GM18498 (cell line): Measurements from ENCODE around the gene ABCG4.
A peak's percentile ranks its signal among the peaks of the same experiment; 100 is the strongest.
"Not testable (repeated sequence)": the region's sequence is repeated elsewhere in the genome, so short reads cannot be mapped to it uniquely, and the experiment has no call there.

Experiments used
- ATAC-seq: cut with Tn5 transposase; IDR thresholded peaks from one replicate; pipeline ENCODE4 v1.9.1; 2021; ENCODE audit warnings: mild to moderate bottlenecking, moderate library complexity; ENCODE audit not compliant: unreplicated experiment

ABCG4 gene

DNA sequence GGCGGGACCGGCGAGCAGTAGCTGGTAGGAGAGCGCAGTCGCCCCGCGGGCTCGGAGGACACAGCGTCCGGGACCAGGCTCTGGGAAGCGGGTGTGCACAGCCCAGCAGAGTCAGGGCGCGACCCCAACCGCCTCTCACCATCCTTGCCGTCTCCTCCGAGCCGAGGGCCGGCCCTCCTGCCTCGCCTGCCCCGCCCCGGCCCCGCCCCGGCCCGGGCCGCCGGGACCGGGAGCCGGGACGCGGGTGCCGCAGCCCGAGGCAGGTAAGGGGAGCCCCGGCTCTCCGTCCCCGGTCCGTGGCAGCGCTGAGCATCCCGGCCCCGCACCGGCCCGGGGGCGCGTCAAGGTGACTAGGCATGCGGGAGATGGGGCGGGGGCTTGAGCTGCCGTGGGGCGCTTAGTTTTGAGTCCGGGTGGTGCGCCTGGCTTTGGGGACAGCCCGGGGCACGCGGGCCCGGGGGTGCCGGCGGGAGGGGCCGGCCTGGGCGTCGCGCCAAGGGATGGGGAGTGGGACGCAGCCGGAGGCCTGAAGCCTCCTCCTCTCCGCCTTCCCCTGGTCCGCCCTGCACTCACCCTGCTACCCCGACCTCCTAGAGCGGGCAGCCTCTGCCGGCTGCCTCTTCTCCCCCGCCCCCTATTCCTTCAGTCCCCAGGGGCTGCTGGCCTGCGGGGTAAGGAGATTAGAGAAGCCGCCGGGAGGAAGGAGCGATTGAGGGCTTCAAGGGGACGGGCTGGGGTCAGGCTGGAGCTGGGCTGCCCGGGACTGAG is at the start of gene ABCG4:
Gene ABCG4 (plus strand): TSS at position 35 of the 768 bp plus-strand sequence. CDS start 914 bp downstream, outside the sequence.
- ATAC-seq, result no peak

DNA sequence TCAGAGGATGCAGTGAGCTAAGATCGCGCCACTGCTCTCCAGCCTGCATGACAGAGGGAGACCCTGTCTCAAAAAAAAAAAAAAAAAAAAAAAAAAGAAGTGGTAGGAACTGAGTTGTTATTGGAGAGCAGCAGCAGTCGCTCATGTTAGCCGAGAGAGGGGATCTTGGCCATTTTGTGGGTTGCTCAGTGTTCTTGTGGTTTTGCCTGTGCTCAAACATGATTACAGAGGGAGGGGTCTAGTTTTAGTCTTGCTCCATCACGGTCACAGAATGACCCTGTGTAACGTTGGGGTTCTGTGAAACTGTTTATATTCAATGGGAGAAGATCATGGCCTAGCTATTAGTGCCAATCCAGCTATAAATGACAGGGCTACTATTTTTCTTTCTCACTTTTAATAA is 49.1 kb upstream of the ABCG4 start:
- ATAC-seq, result no peak

DNA sequence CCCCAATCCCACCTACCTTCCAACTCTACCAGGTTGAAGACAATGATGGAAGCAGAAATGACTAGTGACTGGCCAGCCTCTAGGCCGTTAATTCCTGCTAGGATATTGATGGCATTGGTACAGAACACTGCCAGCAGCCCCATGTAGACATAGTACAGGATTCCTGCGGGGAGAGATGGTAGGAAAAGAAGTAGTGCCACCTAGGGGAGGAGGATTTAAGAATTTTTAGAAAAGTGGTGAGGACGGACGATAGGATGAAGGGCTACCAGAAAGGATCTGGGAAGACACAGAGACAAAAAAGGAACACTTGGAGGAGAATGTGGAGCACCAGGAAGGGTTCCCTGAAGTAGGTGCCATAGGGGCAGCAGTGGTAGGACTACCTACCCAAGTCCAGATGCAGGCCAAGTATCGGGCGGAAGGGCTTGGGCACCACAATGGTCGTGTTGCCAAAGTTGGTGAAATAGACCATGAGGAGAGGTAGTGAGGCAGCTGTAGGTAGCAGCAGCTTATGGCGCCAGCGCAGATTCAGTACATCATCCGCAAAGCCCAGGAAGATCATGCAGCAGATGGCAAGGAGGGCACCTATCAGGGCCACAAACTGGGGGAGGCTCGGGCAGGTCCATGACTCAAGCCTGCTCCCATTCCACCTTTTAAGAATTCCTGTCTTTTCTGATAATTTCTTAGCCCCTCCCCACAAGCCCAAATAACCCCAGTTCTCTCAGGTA is 48.4 kb upstream of the ABCG4 start:
- no peak for ATAC-seq

DNA sequence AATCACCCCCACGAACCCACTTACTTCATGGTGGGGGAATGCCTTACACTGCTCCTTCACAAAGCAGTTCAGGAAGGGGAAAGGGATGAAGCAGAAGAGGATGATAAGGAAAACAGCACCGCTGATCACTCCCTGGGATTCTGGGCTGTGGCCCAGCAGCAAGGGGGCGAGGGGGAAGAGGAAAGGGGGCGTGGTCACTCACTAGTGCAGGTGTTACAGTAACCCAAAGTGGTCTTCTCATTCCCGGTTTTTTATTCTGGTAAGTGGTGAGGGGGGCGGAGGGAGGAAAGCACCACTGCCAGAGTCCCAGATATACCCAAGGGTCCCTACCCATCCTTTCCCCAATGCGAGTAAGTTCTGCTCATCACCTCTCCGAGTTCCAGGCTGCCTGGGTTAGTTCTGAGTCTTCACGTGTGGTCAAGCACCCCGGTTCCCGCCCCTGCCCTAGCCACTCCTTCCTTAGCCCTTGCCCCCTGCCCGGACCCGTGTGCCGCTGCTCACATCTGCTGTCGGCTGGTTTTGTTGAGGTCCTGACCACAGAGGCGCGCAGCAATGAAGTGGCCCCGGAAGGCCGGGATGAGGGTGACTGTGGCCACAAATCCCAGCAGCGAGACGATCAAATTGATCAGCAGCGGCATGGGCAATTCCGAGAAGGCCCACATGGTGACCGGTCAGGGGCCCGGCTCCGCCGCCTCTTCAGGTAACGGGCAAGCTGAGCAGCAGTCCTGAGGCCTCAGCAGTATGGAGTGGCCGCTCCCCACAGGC is 47.7 kb upstream of the ABCG4 start:
- ATAC-seq, result peak; percentile 35

DNA sequence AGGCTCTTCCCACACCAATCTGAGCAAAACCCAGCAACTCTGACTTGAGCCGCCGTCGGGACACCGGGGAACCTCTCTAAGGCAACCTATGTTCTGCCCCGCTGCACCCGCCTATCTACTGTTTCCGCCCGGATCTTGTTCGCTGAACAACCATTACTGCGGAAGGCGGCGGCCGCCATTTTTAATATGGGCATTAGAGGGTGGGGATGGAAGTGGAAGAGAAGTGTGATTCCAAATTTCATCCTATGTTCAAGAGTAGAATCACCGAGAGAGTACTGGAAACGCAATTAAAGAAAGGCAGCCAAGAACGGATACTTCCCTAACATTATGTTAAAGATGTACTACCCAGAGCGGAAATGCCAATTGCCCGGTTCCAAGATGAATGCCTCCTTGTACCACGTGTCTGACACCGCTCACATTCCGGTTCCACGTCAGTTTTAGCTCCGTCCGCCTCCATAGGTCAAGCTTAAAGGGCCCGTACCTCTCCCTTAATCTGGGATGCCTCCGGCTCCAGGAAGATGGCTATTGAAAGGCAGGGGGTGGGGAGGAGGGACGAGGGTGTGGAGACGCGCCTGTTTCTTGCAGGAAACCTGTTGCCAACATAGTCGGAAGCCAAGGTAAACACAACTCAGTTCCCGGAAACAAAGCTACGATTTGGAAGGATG is 47.0 kb upstream of the ABCG4 start, which contains the start of gene DPAGT1:
Gene DPAGT1 (minus strand): TSS at position 95 of the 665 bp plus-strand sequence. CDS start 198 bp downstream, outside the sequence.
- peak; percentile 82 for ATAC-seq

DNA sequence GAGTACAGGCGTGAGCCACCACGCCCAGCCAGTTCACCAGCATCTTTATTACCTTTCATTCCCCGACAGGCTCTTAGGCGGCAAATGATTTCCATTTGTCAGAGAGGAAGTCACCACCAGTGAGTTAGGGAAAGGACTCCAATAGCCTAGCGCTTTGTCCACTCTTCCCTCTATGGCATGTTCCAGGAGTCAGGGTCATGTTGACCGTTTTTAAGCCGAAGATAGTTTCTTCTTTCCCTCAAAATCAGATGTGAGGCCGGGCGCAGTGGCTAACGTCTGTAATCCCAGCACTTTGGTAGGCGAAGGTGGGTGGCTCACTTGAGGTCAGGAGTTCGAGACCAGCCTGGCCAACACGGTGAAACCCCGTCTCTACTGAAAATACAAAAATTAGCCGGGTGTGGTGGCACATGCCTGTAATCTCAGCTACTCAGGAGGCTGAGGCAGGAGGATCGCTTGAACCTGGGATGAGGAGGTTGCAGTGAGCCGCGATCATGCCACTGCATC is 45.6 kb upstream of the ABCG4 start:
- not testable (repeated sequence) for ATAC-seq

DNA sequence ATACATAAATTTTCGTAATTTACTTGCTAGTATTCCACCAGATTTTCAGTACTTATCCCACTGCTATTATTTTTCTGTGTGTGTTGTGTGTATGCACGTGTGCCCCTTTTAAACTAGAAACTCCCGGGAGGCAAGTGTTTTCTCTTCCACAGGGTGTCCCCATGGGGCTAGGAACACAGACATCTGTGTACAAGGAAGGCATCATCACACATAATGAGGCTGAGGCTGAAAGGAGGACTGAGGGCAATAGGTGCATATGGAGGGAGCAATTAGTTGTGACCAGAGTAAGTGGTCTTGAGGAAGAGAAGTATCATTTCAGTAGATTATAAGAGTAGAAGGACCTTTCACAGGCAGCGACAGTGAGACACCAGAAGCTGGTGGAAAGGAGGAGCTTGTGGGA is 45.1 kb upstream of the ABCG4 start:
- no peak for ATAC-seq

DNA sequence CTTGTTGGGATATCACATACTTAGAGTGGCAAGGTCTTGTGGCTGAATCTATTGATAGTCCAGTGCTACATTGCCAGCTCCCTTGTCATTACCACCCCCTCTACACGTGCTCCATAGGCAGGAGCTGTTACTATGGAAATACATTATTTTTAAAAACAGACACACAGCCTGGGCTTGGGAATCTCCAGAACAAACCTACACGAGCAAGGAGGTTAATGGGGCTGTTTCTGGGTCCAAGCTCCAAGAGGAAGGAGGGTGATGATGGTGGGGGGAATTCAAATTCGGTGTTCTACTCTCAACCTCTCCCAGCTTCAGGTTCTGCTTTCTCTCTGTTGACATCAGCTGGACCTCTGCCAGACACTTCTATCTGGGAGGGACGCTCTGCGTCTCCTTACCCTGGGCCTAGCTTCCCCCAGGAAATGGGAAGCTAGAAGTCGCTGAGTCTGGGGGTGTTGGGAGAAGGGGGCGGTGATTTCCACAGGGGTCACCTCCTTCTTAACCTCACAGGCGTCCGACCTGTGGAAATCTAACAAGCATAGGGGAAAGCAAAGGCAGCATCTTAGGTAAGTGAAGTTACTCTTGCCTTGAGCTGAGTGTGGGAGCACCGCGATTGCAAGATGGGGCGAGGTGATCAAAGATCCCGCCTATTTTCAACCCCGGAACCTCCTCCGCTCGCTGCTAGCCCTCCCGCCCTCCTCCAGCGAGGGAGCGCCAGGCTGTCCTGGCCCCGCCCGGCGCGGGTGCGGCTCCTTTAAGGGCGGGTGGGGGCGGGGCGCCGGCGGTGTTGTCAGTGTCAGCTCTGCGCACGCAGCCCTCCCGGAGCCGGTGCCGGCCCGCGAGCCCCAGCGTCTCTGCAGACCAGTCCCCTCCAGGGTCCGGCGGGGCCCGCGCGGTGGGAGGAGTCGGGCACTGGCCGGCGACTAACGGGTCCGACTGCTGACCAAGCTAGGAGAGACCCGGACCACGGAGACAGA is 42.0 kb upstream of the ABCG4 start, which contains the start of gene C2CD2L:
Gene C2CD2L (plus strand): TSS at position 781 of the 974 bp plus-strand sequence. CDS start 398 bp downstream, outside the sequence.
- ATAC-seq, result peak; percentile 75

DNA sequence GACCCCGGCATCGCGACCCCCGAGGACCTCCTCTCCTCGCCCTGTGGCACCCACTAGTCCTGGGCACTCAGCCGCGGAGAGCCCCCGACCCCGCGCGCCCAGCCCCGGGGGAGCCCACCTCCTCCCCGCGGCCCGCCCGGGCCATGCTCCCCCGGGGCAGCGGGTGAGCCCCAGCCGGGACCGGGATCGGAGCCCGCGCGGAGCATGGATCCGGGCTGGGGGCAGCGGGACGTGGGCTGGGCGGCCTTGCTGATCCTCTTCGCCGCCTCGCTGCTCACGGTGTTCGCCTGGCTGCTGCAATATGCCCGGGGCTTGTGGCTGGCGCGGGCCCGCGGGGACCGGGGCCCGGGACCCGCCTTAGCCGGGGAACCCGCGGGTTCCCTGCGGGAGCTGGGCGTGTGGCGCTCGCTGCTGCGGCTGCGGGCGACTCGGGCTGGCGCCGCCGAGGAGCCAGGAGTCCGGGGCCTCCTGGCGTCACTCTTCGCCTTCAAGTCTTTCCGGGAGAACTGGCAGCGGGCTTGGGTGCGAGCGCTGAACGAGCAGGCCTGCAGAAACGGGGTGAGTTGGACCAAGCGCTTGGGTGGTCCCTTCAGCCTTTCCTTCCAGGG is 41.2 kb upstream of the ABCG4 start:
- ATAC-seq, result peak; percentile 37

DNA sequence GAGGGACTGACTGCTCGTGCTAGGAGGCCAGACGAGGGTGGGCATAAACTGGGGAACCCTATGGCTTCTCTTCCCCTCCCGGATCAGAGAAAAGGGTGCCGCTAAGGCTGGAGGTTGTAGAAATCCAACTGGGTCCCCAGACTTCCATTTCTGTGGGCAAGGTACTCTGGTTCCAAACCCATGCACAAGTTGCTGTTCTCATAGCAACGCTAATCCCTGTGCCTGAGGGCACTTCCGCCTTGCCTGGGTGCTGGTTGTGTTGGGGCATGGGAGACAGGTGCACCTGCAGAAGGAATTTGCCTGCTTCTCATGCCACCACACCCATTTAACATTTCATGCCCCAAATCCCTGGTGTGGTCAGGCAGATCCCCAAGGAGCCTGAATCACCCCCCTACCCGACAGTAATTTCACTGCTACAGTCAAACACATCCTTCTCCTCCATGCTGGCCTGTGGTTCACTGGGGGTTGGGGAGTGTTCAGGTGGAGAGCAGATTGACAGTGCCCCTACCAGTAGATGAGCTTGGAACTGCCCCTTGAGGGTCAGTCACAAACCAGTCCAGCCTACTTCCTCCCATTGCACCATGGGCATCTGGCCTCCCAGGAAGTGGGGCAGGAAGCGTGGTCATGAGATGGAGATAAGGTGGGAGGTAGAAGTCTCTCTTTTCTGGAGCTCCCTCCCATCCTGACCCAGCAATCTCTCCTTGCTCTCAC is 40.6 kb upstream of the ABCG4 start:
- ATAC-seq, result no peak

DNA sequence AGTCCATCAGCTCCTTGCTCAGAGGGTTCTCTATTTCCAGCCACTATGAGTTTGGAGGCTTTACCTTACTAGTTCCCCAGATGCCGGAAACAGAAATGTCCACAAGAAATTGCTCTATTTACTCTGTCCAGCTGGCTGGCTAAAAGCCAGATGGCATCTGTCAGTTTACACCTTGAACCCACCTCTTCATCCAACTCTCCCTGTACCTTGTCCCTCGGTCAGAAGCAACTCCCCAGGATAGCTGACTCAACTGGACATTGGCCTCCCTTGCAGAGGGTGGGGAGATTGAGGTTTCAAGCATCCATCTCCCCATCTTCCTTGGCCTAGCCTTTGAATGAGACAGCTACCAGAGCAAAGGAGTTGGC is 40.0 kb upstream of the ABCG4 start:
- no peak for ATAC-seq

DNA sequence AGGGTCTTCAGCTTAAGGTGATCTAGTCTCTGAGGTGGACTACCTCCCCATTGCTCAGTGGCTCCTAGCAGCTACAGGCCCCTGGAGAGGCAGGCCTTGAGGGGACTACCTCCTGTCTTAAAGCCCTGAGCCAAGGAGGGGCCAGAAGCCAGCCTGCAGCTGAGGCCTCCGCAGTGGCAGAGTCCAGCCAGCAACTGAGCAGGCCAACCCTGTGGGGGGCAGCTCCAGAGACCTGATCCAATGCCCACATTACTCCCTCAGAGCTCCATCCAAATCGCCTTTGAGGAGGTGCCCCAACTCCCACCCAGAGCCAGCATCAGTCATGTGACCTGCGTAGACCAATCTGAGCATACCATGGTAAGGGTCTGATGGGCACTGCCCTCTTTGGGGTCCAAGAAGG is 39.0 kb upstream of the ABCG4 start:
- ATAC-seq, result no peak

DNA sequence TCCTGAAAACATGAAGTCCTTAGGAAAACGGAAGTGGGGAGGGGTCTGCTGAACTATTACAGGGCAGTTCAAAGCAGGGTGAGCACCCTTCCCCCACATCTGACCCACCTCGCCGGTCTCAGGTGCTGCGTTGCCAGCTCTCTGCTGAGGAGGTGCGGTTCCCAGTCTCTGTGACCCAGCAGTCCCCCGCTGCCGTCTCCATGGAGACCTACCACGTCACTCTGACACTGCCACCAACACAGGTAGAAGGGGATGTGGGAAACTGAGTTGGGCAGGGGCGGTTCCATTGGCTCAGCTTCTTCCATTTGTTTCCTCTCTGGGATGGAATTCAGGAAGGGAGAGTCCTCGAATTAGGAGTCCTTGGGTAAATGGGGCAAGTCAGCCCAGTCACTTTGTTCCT is 38.4 kb upstream of the ABCG4 start:
- ATAC-seq, result no peak

DNA sequence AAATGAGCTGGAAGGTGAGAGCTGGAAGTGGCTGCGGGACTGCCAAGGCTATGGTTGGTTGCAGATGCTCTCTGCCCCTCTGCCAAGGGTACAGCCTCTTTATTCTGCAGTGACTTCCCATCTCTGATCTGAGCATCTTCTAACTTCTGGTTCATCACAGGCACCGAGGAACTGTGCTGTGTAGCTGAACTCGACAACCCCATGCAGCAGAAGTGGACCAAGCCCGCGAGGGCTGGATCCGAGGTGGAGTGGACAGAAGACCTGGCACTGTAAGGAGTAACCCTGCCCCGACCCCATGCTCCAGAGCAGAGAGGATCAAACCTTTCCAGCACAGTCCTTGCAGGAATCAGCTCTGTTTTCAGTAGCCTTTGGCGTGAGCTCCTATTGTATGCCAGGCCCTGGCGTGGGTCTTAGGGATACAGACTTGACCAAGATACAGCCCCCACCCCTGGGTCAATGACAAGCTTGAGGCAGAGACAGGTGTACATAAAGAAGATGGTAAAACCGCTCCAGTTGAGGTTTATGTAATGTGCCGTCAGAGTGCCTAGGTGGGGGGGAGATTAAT is 37.4 kb upstream of the ABCG4 start:
- no peak for ATAC-seq

DNA sequence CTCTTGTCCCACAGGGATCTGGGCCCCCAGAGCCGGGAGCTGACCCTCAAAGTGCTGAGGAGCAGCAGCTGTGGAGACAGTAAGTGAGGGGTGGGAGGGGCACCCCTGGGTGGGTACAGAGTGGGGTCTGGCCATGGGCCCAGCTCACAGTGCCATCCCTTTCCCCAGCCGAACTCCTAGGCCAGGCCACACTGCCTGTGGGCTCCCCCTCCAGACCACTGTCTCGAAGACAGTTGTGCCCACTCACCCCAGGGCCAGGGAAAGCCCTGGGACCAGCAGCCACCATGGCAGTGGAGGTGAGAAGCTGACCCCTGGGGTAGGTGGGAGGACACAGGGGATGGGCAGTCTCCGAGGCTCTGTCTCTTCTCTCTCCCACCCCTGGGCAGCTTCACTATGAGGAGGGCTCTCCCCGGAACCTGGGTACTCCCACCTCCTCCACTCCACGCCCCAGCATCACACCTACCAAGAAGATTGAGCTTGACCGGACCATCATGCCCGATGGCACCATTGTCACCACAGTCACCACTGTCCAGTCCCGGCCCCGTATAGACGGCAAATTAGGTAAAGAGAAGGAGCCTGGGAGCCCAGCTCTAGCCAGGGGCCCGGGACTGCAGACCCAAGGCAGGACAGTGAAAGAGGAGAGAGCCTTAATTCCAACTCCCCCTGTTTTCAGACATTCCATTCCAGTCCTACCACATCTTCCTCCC is 36.4 kb upstream of the ABCG4 start:
- no peak for ATAC-seq

DNA sequence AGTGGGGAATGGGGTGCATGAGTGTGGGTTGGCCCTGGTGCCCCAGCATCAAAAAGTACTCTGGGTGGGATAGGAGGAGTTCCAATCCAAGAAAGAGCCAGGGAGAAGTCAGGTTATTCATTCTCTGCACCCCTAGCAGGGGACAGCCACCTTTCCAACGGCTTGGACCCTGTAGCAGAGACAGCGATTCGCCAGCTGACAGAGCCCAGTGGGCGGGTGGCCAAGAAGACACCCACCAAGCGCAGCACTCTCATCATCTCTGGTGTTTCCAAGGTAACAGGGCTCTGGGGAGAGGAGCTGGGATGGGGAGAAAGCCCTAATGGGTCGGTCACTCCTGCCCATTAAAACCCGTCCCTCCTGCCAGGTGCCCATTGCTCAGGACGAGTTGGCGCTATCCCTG is 35.1 kb upstream of the ABCG4 start:
- ATAC-seq, result no peak

DNA sequence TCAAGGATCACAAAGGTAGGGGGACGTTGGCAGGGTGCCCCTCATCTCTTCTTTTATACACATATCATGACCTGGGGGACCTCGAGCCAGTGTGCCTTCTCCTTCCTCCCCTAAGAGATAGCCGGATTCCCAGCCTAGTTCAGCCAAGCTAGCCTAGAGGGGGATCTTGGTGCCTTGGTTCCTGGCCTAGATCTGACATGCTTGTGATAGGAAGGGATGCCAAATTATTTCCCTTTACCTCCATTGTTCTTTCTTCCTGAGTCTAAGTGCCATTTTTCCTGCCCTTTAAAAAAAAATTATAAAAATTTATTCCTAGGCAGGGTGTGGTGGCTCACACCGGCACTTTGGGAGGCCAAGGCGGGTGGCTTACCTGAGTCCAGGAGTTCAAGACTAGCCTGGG is 34.5 kb upstream of the ABCG4 start:
- ATAC-seq, result no peak
